ENCODE data around the gene VPS13D.

VPS13D gene

DNA sequence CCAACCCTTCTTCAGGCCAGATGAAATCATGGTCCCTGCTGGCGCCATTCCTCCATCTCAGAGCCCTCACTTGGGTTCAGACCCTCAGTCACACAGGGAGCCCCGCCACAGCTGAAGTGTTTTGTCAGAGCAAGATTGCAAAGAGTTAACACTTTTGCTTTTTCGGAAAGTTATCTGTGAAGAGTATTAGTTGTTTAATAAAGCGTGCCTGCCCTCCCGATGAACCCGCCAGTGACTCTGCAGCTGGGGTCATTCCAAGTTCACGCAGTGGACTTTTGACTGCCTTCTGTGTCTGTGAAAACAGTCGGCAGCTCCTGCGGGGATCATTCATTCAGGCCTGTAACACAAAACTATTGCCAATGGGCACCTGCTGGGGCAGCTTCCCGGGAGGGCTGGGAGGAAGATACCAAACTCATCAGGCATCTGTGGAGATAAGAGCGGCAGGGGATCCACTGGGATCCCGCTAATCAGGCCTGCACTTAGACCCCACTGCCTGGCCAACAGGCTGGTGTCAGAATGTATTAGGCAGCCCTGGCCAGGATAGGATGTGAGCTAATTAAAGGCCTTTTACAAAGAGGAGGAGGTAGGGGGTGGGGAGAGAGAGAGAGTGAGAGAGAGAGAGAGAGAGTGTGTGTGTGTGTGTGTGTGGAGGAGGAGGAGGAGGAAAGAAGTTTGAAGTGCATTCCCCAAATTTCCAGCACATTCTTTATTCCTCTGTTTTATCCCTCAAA, 203.7 kb downstream of the VPS13D start:
- no peak for TF ChIP-seq JUND (IDR thresholded peaks at IDR 0.05; ENCODE audit: low read depth)
- in situ Hi-C loops (cut with HindIII; ENCODE audit: low pct_unique_long_range_greater_than_20kb, low sequenced_read_pairs), result no loop called here
- no peak for DNase-seq (ENCODE audit: low read depth in 1 of 2, low spot score in 1 of 2)

DNA sequence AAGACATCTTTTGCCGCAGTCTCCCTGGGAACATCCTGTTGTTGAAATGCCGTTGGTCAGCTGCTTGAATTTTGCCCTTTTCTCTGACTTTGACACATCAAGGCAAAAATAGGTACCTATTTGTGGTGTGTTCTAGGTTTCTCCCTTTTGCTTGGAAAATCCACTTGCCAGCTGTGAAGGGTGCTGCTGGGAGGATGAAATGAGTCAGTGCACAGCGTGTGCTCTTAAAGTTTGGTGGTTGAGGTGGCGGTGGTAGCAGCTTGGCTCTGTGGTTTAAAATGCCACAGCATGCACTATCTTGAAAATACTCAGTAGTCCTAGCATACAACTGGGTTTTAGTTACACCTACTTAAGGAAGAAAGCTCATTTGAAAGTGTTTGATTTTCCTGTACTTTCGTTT, 204.3 kb downstream of the VPS13D start:
- DNase-seq (ENCODE audit: low read depth in 1 of 2, low spot score in 1 of 2), result no peak
- no peak for TF ChIP-seq JUND (IDR thresholded peaks at IDR 0.05; ENCODE audit: low read depth)
- in situ Hi-C loops (cut with HindIII; ENCODE audit: low pct_unique_long_range_greater_than_20kb, low sequenced_read_pairs), result no loop called here

DNA sequence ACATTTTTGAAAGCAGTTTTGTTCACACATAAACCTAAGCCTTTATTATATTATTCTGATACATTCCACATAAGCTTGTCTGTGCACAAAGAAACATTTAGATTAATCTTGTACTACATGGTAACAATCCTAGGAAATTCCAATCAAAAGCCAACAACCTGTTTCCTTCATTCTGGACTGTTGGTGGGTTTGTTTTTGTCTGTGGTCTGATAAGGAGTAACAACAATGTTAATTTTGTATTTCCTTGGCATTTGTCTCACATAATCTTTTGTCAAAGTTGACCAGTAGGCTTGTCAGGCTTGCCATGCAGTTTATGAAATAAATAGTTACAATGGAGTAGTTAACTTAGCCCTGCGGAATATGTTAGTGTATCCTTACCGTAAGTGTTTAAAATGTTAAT, 204.9 kb downstream of the VPS13D start:
- in situ Hi-C loops (cut with HindIII; ENCODE audit: low pct_unique_long_range_greater_than_20kb, low sequenced_read_pairs), result no loop called here
- TF ChIP-seq JUND (IDR thresholded peaks at IDR 0.05; ENCODE audit: low read depth), result no peak
- DNase-seq (ENCODE audit: low read depth in 1 of 2, low spot score in 1 of 2), result no peak

DNA sequence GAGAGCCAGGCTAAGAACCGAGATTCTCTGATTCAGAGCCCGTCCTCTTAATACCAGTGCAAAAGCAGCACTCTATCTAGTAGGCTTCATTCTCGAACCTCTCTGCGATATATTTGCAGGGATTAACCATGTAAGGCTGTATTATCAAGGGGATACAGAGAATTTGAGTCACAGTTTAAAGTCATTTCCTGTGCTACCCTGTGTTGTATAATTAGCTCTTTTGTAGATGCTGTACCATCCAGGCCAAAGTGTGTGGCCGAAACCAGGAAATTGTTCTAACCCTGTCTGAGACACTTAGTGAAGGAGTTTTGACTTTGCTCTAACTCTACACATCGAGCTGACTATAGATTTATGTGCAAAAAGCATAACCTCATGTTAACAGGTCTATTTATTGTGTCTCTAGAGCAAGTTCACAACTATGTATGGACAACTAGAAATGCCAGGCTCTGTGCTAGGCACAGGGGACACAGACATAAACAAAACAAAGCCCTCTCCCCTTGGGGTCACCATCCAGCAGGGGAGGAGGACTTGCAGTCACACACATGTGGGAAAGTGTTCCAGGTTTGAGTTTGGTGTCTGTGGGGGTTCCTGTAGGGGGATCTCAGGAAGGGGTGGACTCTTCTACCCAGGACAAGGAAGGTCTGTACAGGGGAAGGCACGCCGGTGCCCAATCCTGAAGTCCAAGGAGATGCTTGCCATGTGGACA, 206.0 kb downstream of the VPS13D start:
- no peak for TF ChIP-seq JUND (IDR thresholded peaks at IDR 0.05; ENCODE audit: low read depth)
- no peak for DNase-seq (ENCODE audit: low read depth in 1 of 2, low spot score in 1 of 2)
- in situ Hi-C loops (cut with HindIII; ENCODE audit: low pct_unique_long_range_greater_than_20kb, low sequenced_read_pairs), result no loop called here

DNA sequence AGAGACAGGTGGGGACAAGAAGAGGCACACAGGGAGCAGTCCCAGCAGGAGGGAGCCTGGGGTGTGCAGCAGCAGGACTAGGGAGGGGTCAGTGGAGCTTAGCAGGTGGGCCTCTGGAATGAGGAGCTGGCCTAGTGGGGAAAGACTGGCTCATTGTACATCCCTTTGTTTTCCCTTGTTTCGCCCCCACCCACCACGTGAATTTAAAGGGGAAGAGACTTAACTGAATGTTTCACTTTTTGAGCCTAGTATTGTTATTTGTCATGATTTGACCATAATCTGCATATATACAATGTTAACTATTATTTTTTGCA, 206.5 kb downstream of the VPS13D start:
- no peak for TF ChIP-seq JUND (IDR thresholded peaks at IDR 0.05; ENCODE audit: low read depth)
- in situ Hi-C loops (cut with HindIII; ENCODE audit: low pct_unique_long_range_greater_than_20kb, low sequenced_read_pairs), result no loop called here
- no peak for DNase-seq (ENCODE audit: low read depth in 1 of 2, low spot score in 1 of 2)

DNA sequence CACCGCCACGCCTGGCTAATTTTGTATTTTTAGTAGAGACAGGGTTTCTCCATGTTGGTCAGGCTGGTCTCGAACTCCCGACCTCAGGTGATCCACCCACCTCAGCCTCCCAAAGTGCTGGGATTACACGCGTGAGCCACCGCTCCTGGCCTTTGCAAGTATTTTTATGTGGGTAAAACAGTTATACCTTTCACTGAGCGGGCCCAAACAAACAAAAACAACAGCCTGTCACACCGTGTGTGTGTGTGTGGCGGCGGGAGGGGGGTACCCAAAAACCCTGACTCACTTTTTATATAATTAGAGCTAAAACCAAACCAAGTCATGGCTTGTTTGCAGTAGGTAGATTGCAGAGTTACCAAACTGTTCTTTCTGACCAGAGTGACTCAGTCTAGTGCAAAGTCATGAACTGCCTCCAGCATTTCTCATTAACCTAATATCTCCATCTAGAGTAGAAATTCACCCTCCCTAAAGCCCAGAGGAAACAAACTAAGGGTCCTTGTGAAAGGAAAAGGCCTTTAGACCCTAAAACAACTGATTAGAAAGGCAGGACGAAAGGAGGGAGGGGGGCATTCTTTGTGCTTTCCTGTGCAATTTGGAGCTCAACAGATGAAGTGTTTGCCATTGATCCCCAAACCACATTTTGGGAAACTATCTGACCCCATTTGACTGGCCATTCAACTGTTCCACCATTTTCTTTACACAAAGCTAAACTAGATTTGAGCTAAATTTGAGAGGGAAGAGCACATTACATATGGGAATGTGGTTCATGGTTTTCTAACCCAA, 207.2 kb downstream of the VPS13D start:
- in situ Hi-C loops (cut with HindIII; ENCODE audit: low pct_unique_long_range_greater_than_20kb, low sequenced_read_pairs), result no loop called here
- no peak for TF ChIP-seq JUND (IDR thresholded peaks at IDR 0.05; ENCODE audit: low read depth)
- no peak for DNase-seq (ENCODE audit: low read depth in 1 of 2, low spot score in 1 of 2)

DNA sequence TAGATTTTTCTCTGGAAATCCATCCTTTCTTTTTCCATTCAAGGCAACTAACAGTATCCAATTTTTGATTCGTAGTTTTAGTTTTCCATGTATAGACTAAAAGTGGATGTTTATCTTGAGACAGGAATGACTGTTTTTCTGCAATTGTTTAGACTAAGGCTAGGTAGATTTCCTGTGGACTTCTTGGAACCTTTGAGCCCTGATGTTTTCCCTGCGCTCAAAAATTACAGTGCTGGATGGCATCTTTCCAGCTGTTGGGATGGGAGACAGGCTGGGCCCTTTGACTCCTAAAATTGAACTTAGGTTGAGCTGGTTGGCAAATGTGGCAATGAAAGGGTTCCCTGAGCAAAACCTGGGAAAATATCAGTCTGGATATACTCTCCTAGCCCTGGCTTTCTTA, 207.8 kb downstream of the VPS13D start:
- TF ChIP-seq JUND (IDR thresholded peaks at IDR 0.05; ENCODE audit: low read depth), result no peak
- in situ Hi-C loops (cut with HindIII; ENCODE audit: low pct_unique_long_range_greater_than_20kb, low sequenced_read_pairs), result no loop called here
- no peak for DNase-seq (ENCODE audit: low read depth in 1 of 2, low spot score in 1 of 2)

DNA sequence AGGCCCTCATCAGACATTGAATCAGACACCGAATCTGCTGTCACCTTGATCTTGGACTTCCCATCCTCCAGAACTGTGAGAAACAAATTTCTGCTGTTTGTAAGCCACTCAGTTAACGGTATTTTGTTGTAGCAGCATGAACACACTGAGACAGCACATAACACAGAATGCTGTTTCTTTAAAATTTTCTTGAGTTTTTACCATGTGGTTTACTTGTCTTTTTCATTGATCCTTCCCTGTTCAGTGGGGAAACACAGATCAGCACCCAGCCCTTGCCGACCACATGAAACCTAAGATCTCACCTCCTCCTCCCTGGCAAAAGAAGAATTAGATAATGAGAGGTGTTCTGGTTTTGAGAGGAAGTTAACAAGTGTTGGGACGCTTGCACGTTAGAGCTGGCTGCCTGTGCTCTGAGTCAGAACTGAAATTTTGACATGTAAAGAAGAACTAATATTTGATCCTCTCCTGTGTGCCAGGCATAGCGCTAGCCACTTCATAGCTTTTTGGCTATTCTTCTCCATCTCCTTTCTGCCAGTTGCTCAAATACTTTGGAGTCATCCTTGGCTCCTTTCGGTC, 208.6 kb downstream of the VPS13D start:
- DNase-seq (ENCODE audit: low read depth in 1 of 2, low spot score in 1 of 2), result no peak
- no peak for TF ChIP-seq JUND (IDR thresholded peaks at IDR 0.05; ENCODE audit: low read depth)
- in situ Hi-C loops (cut with HindIII; ENCODE audit: low pct_unique_long_range_greater_than_20kb, low sequenced_read_pairs), result no loop called here

DNA sequence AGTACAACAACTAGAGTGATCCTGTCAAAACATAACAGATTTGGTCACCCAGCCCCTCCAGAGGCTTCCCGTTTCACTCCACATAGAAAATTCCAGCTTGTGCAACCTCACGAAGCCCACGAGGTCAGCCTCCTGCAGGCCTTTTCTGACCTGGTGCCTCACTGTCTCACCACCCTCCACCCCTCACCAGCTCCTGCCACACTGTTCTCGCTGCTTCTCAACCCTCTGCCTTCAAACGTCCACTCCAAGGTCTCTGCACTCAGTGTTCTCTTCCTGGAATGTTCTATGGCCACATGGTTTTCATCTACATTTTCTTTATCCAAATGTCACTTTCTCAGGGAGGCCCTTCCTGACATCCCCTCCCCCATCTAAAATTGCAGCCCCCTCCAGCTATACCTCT, 209.2 kb downstream of the VPS13D start:
- in situ Hi-C loops (cut with HindIII; ENCODE audit: low pct_unique_long_range_greater_than_20kb, low sequenced_read_pairs), result no loop called here
- no peak for DNase-seq (ENCODE audit: low read depth in 1 of 2, low spot score in 1 of 2)
- TF ChIP-seq JUND (IDR thresholded peaks at IDR 0.05; ENCODE audit: low read depth), result no peak

DNA sequence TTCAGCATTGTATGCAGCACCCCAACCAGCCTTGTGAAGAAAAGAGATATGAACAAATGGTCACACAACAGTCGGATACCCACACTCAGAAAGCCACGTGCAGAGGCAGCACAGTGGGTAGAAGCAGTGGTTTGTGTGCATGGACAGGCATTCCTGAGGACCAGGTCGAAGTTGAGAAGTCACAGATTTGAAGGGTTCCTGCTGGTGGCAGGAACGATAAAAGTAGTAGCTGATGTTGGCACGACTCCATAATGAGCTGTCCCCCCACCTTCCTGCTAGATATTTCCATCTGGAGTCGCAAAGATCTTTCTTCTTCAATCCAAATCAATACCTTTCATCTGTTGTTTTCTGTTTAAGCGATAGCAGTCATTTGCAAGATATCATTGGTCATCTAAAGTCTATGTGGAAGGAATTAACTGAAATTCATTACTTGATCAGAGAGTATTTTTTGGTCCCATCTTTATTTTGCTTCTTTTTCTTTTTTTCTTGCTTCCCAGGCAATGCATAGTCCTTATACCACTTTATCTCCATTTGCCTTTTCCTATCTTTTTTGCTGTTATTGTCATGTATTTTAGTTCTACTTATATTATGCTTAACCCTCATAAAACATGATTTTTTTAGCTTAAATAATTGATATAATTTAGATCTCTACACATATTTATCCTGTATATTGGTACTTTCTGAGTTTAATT, 211.7 kb downstream of the VPS13D start:
- TF ChIP-seq JUND (IDR thresholded peaks at IDR 0.05; ENCODE audit: low read depth), result no peak
- DNase-seq (ENCODE audit: low read depth in 1 of 2, low spot score in 1 of 2), result no peak
- in situ Hi-C loops (cut with HindIII; ENCODE audit: low pct_unique_long_range_greater_than_20kb, low sequenced_read_pairs), result no loop called here

DNA sequence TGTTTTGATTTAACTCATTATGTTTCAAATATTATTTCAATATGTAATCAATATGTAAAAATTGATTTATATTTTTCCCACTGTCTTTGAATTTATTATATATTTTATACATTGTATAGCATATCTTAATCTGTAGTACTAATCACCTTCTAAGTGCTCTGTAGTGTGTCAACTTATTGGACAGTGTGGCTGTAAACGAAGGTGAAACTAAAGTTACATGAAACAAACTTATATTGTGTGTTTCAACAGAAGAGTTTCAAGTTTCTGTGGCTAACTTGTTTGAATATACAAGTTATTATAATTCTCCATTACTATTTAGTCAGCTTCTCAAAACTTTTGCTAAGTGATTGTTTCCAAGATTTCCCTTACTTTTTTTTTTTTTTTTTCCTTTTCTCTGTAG, 212.4 kb downstream of the VPS13D start:
- DNase-seq (ENCODE audit: low read depth in 1 of 2, low spot score in 1 of 2), result no peak
- no peak for TF ChIP-seq JUND (IDR thresholded peaks at IDR 0.05; ENCODE audit: low read depth)
- in situ Hi-C loops (cut with HindIII; ENCODE audit: low pct_unique_long_range_greater_than_20kb, low sequenced_read_pairs), result no loop called here

DNA sequence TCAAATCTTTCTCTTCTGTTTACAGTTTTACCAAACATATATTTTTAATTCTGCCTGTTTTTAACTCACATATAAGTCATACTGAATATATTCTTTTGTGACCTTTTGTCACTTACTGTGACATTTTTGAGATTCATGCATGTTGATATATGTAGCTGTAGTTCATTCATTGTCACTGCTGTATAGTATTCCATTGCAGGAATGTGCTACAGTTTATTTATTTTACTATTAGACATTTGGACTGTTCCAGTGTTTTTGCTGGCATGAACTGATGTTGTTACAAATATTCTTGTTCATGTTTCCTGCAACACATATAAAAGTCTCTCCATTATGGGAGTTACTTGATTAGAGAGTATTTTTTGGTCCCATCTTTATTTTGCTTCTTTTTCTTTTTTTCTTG, 213.3 kb downstream of the VPS13D start:
- no peak for TF ChIP-seq JUND (IDR thresholded peaks at IDR 0.05; ENCODE audit: low read depth)
- DNase-seq (ENCODE audit: low read depth in 1 of 2, low spot score in 1 of 2), result no peak
- in situ Hi-C loops (cut with HindIII; ENCODE audit: low pct_unique_long_range_greater_than_20kb, low sequenced_read_pairs), result no loop called here

Measured in T47D (cell line).